HG03066 (cell line): ENCODE data around the gene MTMR4.
A peak's percentile ranks its signal among the peaks of the same experiment; 100 is the strongest.
"Not testable (repeated sequence)": the region's sequence is repeated elsewhere in the genome, so short reads cannot be mapped to it uniquely, and the experiment has no call there.

ENCODE experiments used
- ATAC-seq: cut with Tn5 transposase; IDR thresholded peaks from one replicate; pipeline ENCODE4 v1.9.1; 2021; ENCODE audit warnings: low read depth; ENCODE audit not compliant: unreplicated experiment

The MTMR4 gene

GRCh38 chr17:58513965-58514769, at the start of gene MTMR4:
Gene MTMR4, minus strand, starts transcription at chr17:58514638. Its CDS starts 231 bp downstream, at chr17:58514407.
- no peak for ATAC-seq

- no peak for ATAC-seq
Measured at GRCh38 chr17:58560511-58560910, 46.1 kb upstream of the MTMR4 start.

- ATAC-seq = no peak
Measured at GRCh38 chr17:58557981-58558380, 43.5 kb upstream of the MTMR4 start.

- no peak for ATAC-seq
Measured at GRCh38 chr17:58556833-58557250, 42.4 kb upstream of the MTMR4 start.

- not testable (repeated sequence) for ATAC-seq
Measured at GRCh38 chr17:58555109-58555508, 40.7 kb upstream of the MTMR4 start.

GRCh38 chr17:58541249-58541648, 26.8 kb upstream of the MTMR4 start:
- ATAC-seq = no peak

GRCh38 chr17:58539698-58540097, 25.3 kb upstream of the MTMR4 start:
- no peak for ATAC-seq

- ATAC-seq = no peak
Measured at GRCh38 chr17:58538811-58539409, 24.5 kb upstream of the MTMR4 start.

- ATAC-seq = no peak
Measured at GRCh38 chr17:58537266-58537665, 22.8 kb upstream of the MTMR4 start.

GRCh38 chr17:58536542-58536941, 22.1 kb upstream of the MTMR4 start:
- ATAC-seq = no peak

- no peak for ATAC-seq
Measured at GRCh38 chr17:58535431-58535830, 21.0 kb upstream of the MTMR4 start.

- no peak for ATAC-seq
Measured at GRCh38 chr17:58534901-58535421, 20.5 kb upstream of the MTMR4 start.

- ATAC-seq = no peak
Measured at GRCh38 chr17:58534331-58534730, 19.9 kb upstream of the MTMR4 start.

GRCh38 chr17:58533616-58534188, 19.3 kb upstream of the MTMR4 start:
- ATAC-seq = no peak

- ATAC-seq = no peak
Measured at GRCh38 chr17:58532555-58532951, 18.1 kb upstream of the MTMR4 start.

GRCh38 chr17:58531661-58532554, 17.5 kb upstream of the MTMR4 start:
- peak; percentile 60 for ATAC-seq

GRCh38 chr17:58531122-58531521, 16.7 kb upstream of the MTMR4 start:
- no peak for ATAC-seq

- no peak for ATAC-seq
Measured at GRCh38 chr17:58530655-58531054, 16.2 kb upstream of the MTMR4 start.

GRCh38 chr17:58529275-58529674, 14.8 kb upstream of the MTMR4 start:
- no peak for ATAC-seq

- ATAC-seq = no peak
Measured at GRCh38 chr17:58528443-58528842, 14.0 kb upstream of the MTMR4 start.

GRCh38 chr17:58527949-58528348, 13.5 kb upstream of the MTMR4 start:
- ATAC-seq = no peak
